22Rv1 (cell line): ENCODE results near the gene RIC8B.

Source experiments
- CTCF ChIP-seq: fragments of 450-650 bp; IDR thresholded peaks from 2 replicates; pipeline ENCODE4 v1.5.1; 2017; ENCODE audit warnings: mild to moderate bottlenecking
- ZFX ChIP-seq: fragments of 450-650 bp; IDR thresholded peaks from 2 replicates; pipeline ENCODE4 v1.6.1; 2017; ENCODE audit warnings: antibody characterized with exemption, borderline replicate concordance

- TF ChIP-seq CTCF = no peak
- no peak for TF ChIP-seq ZFX
Measured at GRCh38 chr12:106814714-106815113, 40.2 kb downstream of the RIC8B start.
